SU-DHL-6 (cell line): Measurements from ENCODE around the gene TP73.

Experiments
- H2AFZ ChIP-seq: fragments of 200-600 bp; sonication (generic); 2 replicates; pipeline ENCODE4 v1.6.1; 2014; ENCODE audit warnings: low read depth, mild to moderate bottlenecking, moderate library complexity, mixed read lengths, antibody characterized with exemption, low read length; ENCODE audit not compliant: severe bottlenecking
- H3F3A ChIP-seq: fragments of 200-600 bp; shearing (Covaris generic); 2 replicates; pipeline ENCODE4 v1.6.0; 2016; ENCODE audit warnings: antibody characterized with exemption, mild to moderate bottlenecking; ENCODE audit not compliant: insufficient read depth
- H3K27ac ChIP-seq: fragments of 200-600 bp; sonication (generic); 2 replicates; pipeline ENCODE4 v1.5.1; 2016; ENCODE audit warnings: low read depth, mild to moderate bottlenecking, low read length, moderate library complexity, mixed read lengths
- H3K27me3 ChIP-seq: fragments of 200-600 bp; sonication (generic), shearing (Covaris generic); 2 replicates; pipeline ENCODE4 v1.6.0; 2014; ENCODE audit warnings: mild to moderate bottlenecking, low read length
- H3K36me3 ChIP-seq: fragments of 200-600 bp; sonication (generic); 2 replicates; pipeline ENCODE4 v1.6.1; 2014; ENCODE audit warnings: mild to moderate bottlenecking, low read length, mixed read lengths
- H3K4me2 ChIP-seq: fragments of 300-600, 200-600 bp; shearing (Covaris generic), sonication (generic); 2 replicates; pipeline ENCODE4 v1.6.0; 2014; ENCODE audit warnings: low read length, low read depth, mild to moderate bottlenecking; ENCODE audit not compliant: poor library complexity, severe bottlenecking
- H3K4me3 ChIP-seq: fragments of 200-600 bp; sonication (generic); 2 replicates; pipeline ENCODE4 v1.5.1; 2014; ENCODE audit warnings: antibody characterized with exemption, low read length, mild to moderate bottlenecking, mixed read lengths; ENCODE audit not compliant: insufficient read depth, poor library complexity, severe bottlenecking
- H3K79me2 ChIP-seq: fragments of 200-600 bp; sonication (generic); 2 replicates; pipeline ENCODE4 v1.6.1; 2014; ENCODE audit warnings: mild to moderate bottlenecking, low read length, moderate library complexity; ENCODE audit not compliant: insufficient read depth
- H3K9ac ChIP-seq: fragments of 200-600 bp; sonication (generic); 2 replicates; pipeline ENCODE4 v1.7.0; 2014; ENCODE audit warnings: mild to moderate bottlenecking, low read length
- H3K9me2 ChIP-seq: fragments of 200-600 bp; sonication (generic); replicated peaks from 2 replicates; pipeline ENCODE4 v1.6.1; 2014; ENCODE audit warnings: low read length; ENCODE audit not compliant: insufficient read depth
- H3K9me3 ChIP-seq: fragments of 200-600 bp; sonication (generic); 2 replicates; pipeline ENCODE4 v1.6.1; 2014; ENCODE audit warnings: low read length, mixed read lengths; ENCODE audit not compliant: insufficient read depth
- H4K20me1 ChIP-seq: fragments of 200-600 bp; sonication (generic); 2 replicates; pipeline ENCODE4 v1.6.1; 2014; ENCODE audit warnings: low read depth, mild to moderate bottlenecking, antibody characterized with exemption, low read length, moderate library complexity, mixed read lengths
- CTCF ChIP-seq: fragments of 200-600 bp; sonication (generic); IDR thresholded peaks from one replicate; pipeline ENCODE4 v1.5.1; 2017; ENCODE audit warnings: antibody characterized with exemption, mild to moderate bottlenecking, low read length, moderate library complexity; ENCODE audit not compliant: insufficient read depth, poor library complexity, severe bottlenecking
- EZH2phosphoT487 ChIP-seq: fragments of 200-600 bp; sonication (generic), shearing (Covaris generic); conservative IDR thresholded peaks from 2 replicates; pipeline ENCODE4 v1.6.1; 2018; ENCODE audit warnings: mild to moderate bottlenecking, antibody characterized with exemption, low read length, moderate library complexity, mixed read lengths

Gene TP73

DNA sequence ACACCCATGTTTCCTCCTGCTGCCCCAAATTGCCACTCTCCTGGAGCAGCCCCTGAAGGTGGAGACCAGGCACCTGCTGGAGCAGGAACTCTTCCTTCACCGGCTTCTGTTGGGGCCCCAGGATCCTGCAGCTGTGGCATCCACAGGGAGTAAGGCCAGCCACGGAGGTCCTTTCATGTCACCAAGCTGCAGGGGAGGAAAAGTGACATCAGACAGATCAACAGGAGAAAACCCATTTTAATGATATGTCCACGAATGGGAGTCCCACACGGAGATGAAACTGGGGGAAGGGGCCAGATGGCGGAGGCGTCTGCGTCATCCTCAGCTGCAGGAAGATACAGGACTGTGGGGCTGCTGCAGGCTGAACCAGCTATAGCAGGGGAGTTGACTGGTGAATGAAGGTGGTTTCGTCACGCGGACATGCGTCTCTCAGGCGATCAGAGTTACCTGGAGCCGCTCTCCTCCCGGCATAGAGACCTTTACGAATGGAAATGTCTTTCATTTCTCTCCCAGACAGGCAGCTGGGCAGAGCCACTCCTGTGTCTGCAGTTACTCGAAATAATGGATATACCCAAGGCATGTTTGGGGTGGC is 9.9 kb downstream of the TP73 start:
- Histone ChIP-seq H4K20me1 (no peaks in the 10 kb centered on the region), H3K79me2 (no peaks in the 10 kb centered on the region), H3K4me2 (no peak overlapping the region)

DNA sequence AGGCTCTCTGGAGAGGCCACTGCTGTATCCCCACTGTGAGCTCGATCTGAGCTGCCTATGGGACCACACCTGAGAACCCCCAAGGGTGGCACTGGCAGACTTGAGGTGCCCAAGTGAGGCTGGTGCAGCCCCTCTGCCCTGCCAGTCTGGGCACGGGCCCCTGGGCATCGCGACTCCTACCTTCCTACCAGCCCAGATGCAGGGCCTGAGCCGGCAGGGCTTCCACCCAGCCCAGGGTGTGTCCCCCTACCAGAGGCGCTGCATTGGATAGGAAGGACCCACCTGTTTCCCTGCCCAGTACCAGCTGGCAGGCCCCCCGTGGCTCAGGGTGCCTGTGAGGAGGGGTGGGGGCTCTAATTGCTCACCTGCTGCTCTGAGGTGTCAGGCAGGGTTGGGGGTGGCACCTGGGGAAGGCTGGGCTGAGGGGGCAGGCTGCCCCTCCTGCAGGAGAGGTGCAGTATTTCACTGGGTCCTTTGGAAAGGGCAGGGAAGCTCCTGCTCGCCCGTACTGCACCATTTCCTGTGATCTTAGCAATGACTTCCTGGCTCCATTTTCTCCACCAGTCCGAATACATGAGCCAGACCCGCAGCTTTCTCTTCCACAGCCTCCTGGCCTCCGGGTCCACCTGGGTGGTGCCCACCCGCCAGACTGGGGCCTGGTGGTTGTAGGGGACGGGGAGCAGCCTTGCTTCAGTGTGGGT is 11.8 kb downstream of the TP73 start:
- Histone ChIP-seq H3K36me3 (no peaks in the 10 kb centered on the region), H3K9me2 (no peaks in the 10 kb centered on the region), H3K79me2 (no peaks in the 10 kb centered on the region), H3K27me3 (no peaks in the 10 kb centered on the region), H3K9me3 (no peaks in the 10 kb centered on the region), H3K9ac (no peak overlapping the region), H3K4me2 (peak overlapping the region; percentile 5), H2AFZ (peak overlapping the region; percentile 48), H3K27ac (0 out of 2 replicates have a peak overlapping the region, but pooled peaks have one; percentile 17), H4K20me1 (no peaks in the 10 kb centered on the region), H3F3A (no peaks in the 10 kb centered on the region), H3K4me3 (no peak overlapping the region)
- no peak for TF ChIP-seq CTCF
- TF ChIP-seq EZH2phosphoT487 = no peak

More for the DNA sequence above, 9.9 kb downstream of the TP73 start:
- H3K9me3 ChIP-seq = no peaks in the 10 kb centered on the region
- no peak overlapping the region for H2AFZ ChIP-seq
- H3K9me2 ChIP-seq = no peaks in the 10 kb centered on the region
- H3K9ac ChIP-seq = no peak overlapping the region
- H3K4me3 ChIP-seq = no peak overlapping the region
- H3F3A ChIP-seq = no peaks in the 10 kb centered on the region
- no peaks in the 10 kb centered on the region for H3K36me3 ChIP-seq
- no peaks in the 10 kb centered on the region for H3K27me3 ChIP-seq
- H3K27ac ChIP-seq = no peak overlapping the region
- TF ChIP-seq EZH2phosphoT487 = no peak
- TF ChIP-seq CTCF = no peak

DNA sequence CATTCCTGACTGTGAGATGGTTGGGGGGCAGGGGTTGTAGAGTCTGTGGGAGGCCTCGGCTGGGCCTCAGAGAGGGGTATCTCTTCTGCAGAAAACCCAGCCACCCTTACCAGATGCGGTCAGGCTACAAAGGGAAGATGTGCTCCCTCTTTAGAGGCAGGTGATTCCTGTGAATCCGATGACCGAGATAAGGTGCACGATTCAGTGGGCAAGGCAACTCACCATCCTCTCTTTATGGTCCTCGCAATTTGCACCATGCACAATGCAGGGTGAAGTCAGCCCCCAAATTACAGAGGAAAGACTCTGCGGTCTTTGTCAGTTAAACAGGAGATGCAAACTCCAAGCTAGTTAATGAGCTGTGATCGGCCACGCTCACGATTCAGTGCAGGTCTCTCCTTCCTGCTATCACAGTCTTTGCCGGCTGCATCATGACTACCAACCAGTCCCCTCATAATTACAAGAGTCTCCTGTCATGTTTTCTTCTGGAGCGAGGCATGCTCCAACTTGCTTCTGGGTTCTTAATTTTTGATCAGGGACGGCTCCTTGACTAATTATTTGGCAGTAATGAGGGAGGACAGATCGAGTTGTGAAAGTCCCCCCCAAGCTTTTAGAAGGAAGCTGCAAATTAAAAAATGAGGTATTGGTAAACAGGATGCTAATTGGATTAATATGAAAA is 12.5 kb downstream of the TP73 start:
- no peak overlapping the region for H3K4me3 ChIP-seq
- H3K9ac ChIP-seq = no peak overlapping the region
- H2AFZ ChIP-seq = peak overlapping the region; percentile 48
- no peaks in the 10 kb centered on the region for H4K20me1 ChIP-seq
- no peaks in the 10 kb centered on the region for H3F3A ChIP-seq
- no peaks in the 10 kb centered on the region for H3K36me3 ChIP-seq
- no peaks in the 10 kb centered on the region for H3K9me3 ChIP-seq
- TF ChIP-seq EZH2phosphoT487 (no peak), CTCF (no peak)
- no peaks in the 10 kb centered on the region for H3K27me3 ChIP-seq
- no peaks in the 10 kb centered on the region for H3K79me2 ChIP-seq
- peak overlapping the region; percentile 35 for H3K4me2 ChIP-seq
- H3K9me2 ChIP-seq = no peaks in the 10 kb centered on the region
- 0 out of 2 replicates have a peak overlapping the region, but pooled peaks have one; percentile 17 for H3K27ac ChIP-seq
